ENCODE data around the gene DPP9.

Gene DPP9

DNA sequence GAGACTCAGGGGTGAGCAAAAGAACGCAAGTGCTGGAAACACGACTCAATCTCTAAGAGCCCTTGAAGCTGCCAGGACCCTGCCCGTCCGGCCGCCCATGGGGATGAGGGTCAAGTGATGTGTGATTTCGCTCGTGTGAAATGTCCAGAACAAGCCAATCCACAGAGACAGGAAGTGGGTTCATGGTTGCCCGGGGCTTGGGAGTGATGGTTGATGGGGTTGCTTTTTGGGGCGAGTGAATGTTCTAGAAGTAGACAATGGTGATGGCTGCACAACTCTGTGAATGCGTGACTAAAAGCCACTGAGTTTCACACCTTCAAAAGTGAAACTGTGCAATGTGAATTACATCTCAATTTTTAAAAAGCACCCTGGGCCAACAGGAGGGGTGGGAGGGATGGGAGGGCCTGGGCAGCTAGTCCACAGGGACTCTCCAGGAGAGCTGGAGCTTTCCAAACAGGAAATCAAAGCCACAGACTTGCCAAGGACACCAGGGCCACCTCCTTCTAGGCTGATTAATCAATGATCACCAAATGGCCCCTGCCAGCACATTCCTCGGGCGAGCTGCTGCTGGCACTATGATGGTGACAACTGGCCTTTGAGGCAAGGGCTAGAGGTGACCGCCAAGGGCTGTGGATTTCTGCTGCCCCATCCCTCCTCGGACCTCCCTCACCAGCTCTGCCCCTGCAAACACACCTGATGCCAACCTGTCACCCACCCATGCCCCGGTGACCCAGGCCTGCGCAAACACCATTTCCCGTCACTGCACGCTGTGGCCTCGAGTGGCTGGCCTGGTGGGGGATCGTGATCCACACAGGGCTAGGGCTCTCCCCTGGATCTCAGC lies 14.0 kb downstream of the DPP9 start:
- peak; percentile 20 for DNase-seq (ENCODE audit: low read depth)

DNA sequence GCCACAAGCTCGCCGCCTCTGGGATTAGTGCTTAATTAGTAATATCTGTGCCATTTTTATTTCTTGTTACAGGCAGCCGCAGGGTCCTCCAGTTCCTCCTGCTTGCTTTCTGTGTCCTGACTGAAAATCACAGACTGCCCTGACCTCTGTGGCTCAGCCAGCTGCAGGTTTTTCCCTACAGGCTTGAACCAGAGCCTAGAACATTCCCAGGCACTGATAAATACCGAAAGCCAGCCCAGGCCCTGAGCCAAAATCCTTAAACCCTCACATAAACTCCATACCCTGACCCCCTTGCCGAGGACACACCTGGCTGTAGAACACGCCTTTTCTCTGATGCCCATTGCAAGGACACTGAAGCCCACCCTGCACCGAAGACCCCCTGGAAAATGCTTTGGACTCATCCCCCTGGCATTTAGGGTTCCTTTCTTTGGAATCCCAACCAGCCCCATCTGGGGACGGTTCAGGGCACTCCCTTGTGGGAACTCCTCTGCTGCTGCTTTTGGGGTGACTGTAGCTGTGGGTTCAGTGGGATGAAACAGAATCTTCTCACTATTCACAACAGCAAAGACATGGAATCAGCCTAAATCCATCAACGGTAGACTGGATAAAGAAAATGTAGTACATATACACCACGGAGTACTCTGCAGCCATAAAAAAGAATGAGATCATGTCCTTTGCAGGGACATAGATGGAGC lies 15.5 kb downstream of the DPP9 start:
- peak; percentile 30 for DNase-seq (ENCODE audit: low read depth)

DNA sequence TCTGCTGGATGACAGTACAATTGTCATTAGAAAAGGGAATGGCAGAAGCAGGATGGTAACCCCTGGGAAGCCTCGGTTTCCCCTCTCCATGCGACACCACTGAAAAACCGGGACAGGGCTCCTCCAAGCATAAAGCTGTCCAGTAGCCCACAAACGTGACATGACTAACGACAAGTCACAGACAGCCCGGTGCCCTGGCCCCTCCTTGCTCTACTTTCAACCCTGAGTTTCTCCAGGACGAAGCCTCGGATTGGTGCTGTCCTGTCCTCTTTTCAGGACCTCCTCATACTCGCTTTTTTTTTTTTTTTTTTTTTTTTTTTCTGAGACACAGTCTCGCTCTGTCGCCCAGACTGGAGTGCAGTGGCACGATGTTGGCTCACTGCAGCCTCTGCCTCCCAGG lies 16.3 kb downstream of the DPP9 start:
- DNase-seq (ENCODE audit: low read depth): no peak

DNA sequence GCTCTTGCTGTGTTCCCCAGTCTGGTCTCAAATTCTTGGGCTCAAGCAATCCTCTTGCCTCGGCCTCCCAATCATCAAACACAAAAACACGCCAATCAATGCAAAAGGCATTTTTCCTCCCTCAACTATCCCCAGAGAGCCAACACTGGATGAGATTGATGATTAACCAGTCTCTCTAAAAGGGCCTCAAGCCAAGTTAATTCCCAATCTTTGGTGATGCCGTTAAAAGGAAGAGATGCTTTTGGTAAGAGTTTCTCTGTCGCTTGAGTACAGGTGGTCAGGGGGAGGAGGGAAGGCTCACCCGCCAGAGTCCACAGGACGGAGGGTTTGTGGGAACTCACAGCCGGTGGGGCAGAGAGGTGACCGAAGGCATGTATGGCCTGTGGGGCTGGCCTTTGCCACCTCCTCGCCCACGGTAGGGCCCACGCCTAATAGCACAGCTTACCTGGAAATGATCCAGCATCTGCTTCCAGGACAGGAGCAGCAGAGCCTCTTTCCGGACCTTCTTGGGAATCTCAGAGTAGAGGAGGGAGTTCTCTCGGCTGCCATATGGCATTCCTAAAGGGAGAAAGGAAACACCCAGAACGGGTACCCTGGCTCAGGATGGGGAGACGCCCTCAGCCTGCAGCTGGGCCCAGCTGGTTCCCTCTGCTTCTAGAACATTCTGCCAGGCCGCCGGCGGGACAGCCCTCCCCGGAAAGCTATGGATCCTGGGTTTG lies 18.1 kb downstream of the DPP9 start:
- DNase-seq (ENCODE audit: low read depth): no peak

DNA sequence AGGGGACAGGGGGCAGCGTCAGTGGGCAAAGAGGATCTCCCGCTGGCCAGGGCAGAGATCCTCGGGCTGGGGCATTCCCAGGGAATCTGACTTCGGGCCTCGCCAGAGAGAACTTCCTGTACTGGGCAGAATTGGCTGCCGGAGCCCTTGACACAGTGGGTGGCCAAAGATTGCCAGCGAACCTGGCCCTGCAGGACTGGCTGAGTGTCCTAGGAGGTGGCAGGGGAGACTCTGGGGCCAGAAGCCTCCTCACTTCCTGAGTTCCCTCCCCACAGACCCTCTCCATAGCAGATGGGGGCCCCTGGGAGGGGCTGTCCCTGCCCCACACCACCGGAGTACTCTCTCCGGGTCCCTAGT lies 19.3 kb downstream of the DPP9 start:
- DNase-seq (ENCODE audit: low read depth): no peak

DNA sequence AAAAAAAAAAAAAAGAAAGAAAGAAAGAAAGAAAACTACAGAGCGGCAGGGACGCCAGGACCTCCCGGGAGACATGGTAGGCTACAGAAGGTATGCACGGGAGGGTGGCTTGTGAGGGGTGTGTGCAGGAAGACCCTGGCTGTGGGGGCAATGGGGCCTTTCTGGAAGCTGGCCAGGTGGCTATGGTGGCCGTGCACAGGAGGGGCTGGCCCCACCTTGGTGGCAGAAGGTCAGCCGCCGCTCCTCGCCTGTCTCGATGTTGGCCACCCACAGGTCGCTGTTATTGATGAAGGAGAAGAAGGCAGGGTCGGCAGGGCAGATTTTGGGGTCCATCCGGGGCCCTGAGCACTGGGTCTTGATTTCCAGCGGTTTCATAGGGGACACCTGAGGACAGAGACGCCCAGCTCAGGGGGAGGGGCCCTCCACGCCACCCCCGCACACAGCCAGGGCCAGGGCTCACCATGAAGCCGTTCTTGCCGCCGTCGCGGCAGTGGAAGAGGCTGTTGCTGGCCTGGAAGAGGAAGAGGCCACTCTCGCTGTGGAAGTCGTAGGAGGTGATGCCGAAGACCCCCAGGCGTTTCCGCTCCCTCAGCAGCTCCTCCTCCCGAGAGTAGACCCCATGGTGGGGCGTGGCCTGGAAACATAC lies 19.8 kb downstream of the DPP9 start:
- no peak for DNase-seq (ENCODE audit: low read depth)

DNA sequence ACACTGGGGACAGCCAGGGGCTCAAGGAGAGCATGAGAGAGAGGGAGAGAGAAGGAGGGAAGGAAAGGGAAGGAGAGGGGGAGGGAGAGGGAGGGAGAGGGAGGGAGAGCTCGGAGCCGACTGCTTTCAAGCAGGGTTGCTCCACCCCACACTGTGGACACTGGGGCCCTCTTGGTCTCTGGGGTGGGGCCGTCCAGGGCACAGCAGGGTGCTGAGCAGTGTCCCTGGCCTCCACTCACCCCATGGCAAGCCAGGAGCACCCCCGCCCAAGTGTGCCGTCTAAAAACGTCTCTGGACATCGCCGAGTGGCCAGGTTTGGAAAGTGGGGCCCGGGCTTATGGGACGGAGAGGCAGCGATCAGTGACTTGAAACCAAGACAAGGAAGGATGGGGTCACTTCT lies 20.9 kb downstream of the DPP9 start:
- DNase-seq (ENCODE audit: low read depth): no peak

DNA sequence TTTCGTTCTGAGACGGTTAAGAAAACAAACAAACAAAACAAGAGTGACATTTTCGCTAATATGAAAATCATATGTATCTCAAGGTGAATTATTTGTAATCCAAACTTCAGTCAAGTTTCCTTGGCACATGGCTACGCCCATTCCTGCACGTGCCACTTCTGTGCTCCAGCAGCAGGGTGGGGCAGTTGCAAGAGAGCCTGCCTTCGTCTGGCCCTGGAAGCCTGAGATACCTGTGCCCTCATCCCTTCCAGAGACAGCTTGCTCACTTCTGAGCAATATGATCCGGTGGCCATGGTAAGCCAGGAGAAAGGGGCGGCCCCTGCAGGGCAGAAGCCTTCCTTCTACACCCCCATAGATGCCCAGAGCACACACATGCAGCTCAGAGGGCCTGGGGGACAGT lies 22.1 kb downstream of the DPP9 start:
- DNase-seq (ENCODE audit: low read depth): no peak

DNA sequence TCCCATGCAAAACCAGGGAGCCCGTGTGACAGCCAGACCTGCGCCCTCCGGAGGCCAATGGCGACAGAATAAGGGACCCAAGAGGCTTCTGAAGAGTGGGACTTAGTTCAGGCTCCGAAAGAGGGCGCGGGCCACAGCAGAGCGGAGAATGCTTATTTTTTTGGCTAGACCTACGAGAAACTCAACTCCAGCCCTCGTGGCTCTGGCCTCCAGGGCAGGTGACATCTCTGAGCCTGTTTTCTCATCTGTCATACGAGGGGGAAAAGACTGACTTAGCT lies 23.0 kb downstream of the DPP9 start:
- no peak for DNase-seq (ENCODE audit: low read depth)

DNA sequence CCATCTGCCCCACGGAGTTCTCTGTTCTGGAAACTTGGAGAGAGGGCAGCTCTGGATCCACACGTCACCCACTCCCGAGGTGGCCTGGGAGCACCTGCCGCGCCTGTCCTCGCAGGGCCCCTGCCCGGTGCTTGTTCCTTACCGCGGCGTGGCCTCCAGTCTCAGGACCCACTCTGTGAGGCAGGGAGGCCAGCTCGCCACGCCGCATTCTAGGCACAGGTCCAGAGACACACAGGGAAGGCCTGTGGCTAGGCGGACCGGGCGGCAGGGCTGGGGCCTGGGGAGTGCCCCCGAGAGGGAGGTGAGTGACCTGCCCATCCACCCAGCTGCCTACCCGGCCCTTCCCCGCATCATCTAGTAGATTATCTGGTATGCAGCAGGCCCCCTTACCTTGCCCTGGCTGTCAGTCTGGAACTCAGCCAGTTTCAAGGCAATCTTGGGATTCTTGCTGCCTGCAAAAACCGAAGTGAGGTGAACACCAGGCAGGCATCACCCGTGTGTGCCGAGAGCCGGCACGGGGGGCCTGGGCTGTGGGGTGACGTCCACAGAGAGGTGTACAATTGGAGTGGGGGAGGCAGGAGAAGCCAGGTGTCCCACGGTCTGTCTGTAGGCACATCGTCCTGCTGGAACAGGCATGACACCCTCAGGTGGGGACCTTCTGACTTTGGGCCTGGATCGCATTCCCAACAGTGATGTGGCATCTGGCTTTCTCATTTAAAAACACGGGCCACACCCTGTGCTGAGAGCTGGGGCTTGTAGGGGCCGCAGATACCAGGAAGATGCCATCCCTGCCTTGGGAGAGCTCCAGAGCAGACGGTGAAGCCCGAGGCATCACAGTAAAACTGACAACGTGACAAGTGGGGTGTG lies 23.6 kb downstream of the DPP9 start:
- no peak for DNase-seq (ENCODE audit: low read depth)

DNA sequence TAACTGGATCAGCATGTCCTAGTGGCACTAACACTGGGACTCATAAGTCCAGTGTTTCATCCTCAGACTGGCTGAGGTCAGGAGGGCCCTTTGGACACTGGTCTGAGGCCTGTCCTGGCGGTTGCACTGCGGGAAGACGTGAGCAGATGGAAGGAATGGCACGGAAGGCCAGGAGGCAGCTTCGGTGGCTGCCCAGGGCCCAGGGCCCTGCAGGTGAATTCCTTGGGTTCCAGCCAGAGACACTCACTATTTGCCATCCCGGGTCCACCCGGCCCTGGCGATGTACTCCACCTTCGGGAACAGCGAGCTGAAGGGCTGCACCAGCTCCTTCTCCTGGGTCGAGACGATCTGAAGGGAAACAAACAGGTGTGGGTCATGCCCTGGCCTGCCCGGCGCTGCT lies 26.3 kb downstream of the DPP9 start:
- no peak for DNase-seq (ENCODE audit: low read depth)

DNA sequence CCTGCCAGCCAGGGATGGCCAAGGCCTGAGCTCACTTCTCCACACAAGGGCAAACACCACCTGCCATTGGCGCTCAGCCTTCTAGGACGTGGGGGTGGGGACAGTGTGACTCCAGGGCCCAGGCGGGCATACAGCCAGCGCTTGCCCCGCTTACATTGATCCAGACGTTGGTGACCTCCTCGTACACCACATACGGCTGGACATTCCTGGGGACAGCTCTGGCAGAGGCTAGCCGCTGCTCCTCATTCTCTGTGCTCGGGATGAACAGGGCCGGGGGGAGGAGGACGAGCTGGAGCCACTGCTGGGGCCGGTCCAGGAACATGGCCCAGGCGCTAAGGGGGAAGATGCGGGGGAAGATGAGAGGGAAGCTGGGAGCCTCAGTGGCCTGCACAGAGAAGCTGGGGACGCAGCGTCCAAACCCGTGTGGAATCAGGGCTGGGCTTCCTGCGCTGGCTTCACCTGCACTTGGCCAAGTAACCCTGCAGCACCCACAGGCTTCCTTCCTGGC lies 28.4 kb downstream of the DPP9 start:
- no peak for DNase-seq (ENCODE audit: low read depth)

DNA sequence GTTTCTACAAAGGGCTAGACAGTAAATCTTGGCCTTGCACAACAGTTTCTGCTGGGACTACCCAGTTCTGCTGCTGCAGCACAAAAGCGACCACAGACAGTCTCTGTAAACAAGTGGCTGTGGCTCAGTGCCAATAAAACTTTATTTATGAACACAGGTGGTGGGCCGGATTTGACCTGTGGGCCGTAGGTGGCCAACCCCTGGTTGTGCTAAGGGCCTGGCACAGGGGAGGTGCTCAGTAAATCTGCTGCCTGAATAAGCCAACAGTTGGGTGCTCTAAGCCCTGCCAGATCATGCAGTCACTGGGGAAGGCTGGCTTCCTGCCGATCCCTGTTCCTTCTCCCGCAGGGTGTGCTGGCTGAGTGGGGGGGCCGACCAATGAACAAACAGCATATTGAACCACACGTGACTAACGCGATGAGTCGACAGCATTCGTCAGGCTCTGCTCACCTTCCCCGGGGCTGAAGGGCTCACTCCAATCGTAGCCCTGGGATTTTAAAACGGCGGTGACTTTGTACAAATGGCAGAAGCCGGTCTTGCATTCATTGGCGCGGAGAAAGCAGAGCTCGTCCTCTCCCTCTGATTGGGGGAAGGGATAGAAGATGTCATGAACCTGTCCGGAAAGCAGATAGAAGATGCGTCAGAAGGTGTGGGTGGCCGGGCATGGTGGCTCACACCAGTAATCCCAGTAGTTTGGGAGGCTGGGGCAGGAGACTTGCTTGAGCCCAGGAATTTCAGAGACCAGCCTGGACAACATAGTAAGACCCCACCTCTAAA lies 29.2 kb downstream of the DPP9 start:
- DNase-seq (ENCODE audit: low read depth): peak; percentile 92

DNA sequence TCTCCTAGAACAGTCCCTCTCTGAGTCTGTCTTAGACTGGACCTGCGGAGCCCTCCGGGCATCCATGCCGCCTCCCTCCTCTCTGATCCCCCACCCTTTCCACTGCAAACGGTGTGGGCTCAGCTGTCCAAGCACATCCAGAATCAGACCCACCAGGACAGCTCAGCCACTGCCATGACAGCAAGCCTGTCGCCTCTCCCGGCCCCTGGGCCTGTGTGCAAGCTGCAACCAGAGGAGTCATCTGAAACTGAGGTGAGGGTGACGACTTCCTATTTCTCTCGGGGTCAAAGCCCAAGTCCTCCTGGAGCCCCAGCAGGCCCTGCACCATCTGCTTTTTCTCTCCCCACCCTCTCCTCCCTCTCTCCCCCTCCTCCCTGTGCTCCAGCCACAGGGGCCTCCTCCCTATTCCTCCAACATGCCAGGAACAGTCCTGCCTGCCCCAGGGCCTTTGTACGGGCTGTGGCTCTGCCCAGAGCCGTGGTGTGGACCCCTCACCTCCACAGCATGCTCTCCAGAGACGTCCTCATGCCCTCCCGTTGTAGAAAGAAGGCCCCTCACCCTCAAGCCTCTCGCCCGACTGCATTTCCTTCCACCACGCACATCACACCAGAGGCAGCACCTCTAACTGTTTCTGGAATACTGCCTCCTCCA lies 30.0 kb downstream of the DPP9 start:
- no peak for DNase-seq (ENCODE audit: low read depth)

DNA sequence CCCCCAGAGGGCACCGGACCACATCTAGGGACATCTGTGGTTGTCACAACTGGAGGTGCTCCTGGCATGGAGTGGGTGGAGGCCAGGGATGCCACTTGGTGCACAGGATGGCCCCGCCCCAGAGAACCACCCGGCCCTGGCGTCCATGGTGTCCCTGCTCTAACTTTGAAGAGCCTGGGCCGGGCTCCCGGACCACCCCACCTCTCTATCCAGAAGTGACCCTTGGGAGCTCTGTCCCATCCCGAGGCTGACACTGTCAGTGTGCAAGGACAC lies 30.6 kb downstream of the DPP9 start:
- DNase-seq (ENCODE audit: low read depth): no peak

DNA sequence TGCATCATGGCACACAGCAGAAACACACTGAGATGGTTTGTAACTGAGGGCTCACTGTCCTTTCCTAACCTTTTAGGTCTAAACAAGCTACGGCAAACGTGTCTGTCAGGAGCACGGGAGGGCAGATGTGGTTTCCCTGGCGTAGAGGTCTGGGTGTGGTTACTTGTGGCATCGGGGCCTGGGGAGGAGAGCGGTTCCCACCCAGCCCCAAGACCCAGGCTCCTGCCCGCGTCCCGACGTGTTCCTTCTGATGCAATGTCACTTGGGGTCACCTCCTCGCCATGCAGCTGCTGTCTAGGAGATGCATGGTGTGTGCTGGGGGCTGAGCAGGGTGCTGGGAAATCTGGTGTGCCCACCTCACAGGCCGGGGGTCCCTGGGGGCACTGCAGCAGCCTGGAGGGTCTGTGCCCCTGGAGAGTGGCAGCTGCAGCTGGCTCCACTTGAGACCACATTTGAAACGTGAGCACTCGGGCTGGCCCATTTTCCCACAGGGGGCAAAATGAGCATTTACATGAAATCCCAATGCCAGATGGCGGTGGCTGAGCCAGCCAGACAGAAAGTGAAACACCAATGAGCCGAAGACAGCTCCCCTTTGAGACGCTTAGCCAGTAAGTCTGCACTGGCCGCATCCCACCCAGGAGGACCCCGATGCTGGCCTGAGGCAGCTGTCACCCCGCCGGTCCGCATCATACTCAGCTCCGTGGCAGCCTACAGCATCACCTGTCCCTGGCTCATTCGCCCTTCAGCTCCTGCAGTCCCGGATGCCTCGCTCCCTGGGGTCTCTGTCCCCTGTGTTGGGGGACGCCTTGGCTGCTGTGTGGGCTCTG lies 31.2 kb downstream of the DPP9 start:
- DNase-seq (ENCODE audit: low read depth): no peak

DNA sequence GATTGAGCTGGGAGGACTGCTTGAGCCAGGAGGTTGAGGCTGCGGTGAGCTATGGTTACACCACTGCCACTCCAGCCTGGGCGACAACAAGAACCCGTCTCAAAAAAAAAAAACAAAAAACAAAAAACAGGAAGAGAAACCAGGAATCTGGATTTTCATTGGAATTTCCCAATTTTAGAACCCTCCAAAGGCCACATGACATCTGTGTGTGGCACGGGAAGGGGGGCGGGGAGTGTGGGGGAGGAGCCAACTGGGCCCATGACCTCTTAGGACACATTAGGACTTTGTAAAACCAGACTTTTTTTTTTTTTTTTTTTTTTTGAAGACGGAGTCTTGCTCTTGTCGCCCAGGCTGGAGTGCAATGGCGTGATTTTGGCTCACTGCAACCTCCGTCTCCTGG lies 32.3 kb downstream of the DPP9 start:
- DNase-seq (ENCODE audit: low read depth): no peak

DNA sequence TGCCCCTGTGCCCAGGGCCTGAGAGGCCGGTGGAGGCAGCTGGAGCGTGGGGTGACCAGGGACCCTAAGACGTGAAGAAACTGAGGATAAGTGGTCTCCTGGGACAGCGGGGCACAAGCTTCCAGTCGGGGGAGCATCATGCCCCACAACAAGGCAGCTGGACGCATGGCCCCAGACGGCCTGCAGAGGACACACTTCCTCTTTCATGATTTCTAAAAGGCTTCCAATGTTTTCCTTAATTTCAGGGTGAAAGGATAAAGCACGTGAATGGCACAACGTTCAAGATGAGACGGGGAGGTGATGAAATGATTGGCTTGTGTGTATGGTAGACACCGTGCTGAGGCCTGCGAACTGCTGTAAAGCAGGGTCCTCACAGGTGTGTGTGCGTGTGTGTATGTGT lies 33.3 kb downstream of the DPP9 start:
- DNase-seq (ENCODE audit: low read depth): no peak

DNA sequence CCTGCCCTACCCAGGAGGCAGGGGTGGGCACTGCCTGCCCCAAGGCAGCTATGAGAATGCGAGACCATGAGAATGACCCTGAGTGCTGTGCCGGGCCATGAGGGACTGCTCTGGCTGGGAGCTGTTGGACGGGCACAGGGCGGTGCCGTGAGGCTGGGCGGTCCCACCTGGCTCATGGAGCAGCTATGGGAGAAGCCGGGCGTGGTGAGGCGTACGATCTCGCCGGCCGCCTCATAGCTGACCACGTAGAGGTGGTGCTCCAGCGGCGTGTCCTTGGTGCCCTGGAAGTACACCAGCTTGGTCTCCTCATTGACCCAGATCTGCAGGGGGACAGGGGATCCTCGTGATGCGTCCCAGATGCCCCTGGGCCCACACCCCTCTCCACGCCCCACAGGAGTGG lies 34.2 kb downstream of the DPP9 start:
- no peak for DNase-seq (ENCODE audit: low read depth)

DNA sequence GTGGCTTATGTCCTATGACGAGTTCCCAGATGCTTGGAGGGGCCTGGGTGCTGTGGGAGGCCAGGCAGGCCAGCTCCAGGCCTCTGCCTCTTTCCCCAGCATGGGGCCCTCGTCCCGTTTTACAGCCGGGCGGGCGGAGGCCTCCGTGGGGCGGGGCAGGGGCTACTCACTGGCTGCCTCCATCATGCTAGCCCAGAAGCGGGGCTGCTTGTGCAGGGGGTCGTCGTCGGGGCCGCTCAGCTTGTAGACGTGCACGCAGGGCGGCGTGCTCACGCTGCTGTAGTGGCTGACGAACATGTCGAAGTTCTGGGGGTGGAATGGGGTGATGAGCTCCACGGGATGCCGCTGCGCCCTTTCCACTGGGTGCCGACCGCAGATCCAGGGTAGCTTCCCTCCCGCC lies 35.1 kb downstream of the DPP9 start:
- DNase-seq (ENCODE audit: low read depth): no peak
